Measurements from ENCODE around the gene ASB16. TPM values are rescaled to one million over a fixed set of nuclear protein-coding genes. Genes with fewer than 3 reads are reported as not detected.

The ASB16 gene
- total and polyA plus RNA-seq, 4 donors = 0.02 to 0.37 (median 0.08) TPM; not detected in 1

GRCh38 chr17:44191941-44192496 is 21.5 kb downstream of the ASB16 start:
- Histone ChIP-seq H3K27me3 (ENCODE audit: control insufficient read depth in 4 of 4, insufficient read depth in 4 of 4, low read length in 3 of 4) (no peaks in the 10 kb centered on the region), H3K9me3 (ENCODE audit: control insufficient read depth in 4 of 4, low read length in 3 of 4) (no peaks in the 10 kb centered on the region), H3K36me3 (ENCODE audit: control insufficient read depth in 4 of 4, insufficient read depth in 3 of 4, low read depth in 1 of 4, low read length in 3 of 4) (peaks cover 9 to 46% (median 32%) of the 10 kb centered on the region in 4 donors), H3K9ac (ENCODE audit: low read depth in 1 of 2, low read length in 2 of 2) (no peak overlapping the region), H3K27ac (ENCODE audit: low read depth in 1 of 2, low read length in 2 of 2) (no peak overlapping the region), H3K4me3 (ENCODE audit: low read depth in 1 of 3, low read length in 3 of 3) (no peak overlapping the region), H3K4me1 (ENCODE audit: control insufficient read depth in 4 of 4, insufficient read depth in 4 of 4, low read length in 3 of 4) (peaks cover 0 to 15% (median 11%) of the 10 kb centered on the region in 4 donors)
- TF ChIP-seq NR2F2 (IDR thresholded peaks at IDR 0.05) = no peak
- TF ChIP-seq TAF1 (conservative IDR thresholded peaks at IDR 0.05) = no peak
- no peak for TF ChIP-seq SP1 (IDR thresholded peaks at IDR 0.05)
- TF ChIP-seq YY1 (IDR thresholded peaks at IDR 0.05) = no peak
- TF ChIP-seq FOXA2 (IDR thresholded peaks at IDR 0.05) = no peak
- no peak for TF ChIP-seq CTCF (IDR thresholded peaks at IDR 0.05; ENCODE audit: low read depth, low read length, missing input control)
- TF ChIP-seq REST (IDR thresholded peaks at IDR 0.05) = no peak
- TF ChIP-seq ZBTB33 (IDR thresholded peaks at IDR 0.05) = no peak
- 85% methylated on average over 7 of the region's 7 CpGs for WGBS
- no peak for DNase-seq (ENCODE audit: low spot score)

- no peak for TF ChIP-seq RAD21 (IDR thresholded peaks at IDR 0.05)
- no peak for TF ChIP-seq HNF4A (conservative IDR thresholded peaks at IDR 0.05)
- TF ChIP-seq REST (IDR thresholded peaks at IDR 0.05) = no peak
- no peak for TF ChIP-seq HNF4G (IDR thresholded peaks at IDR 0.05)
- no peak for TF ChIP-seq FOXA1 (IDR thresholded peaks at IDR 0.05)
- TF ChIP-seq NR2F2 (IDR thresholded peaks at IDR 0.05) = no peak
- H3K27me3 ChIP-seq (ENCODE audit: control insufficient read depth in 4 of 4, insufficient read depth in 4 of 4, low read length in 3 of 4) = no peaks in the 10 kb centered on the region
- H3K9me3 ChIP-seq (ENCODE audit: control insufficient read depth in 4 of 4, low read length in 3 of 4) = no peaks in the 10 kb centered on the region
- no peak overlapping the region for H3K9ac ChIP-seq (ENCODE audit: low read depth in 1 of 2, low read length in 2 of 2)
- no peak overlapping the region for H3K27ac ChIP-seq (ENCODE audit: low read depth in 1 of 2, low read length in 2 of 2)
- DNase-seq (ENCODE audit: low spot score) = no peak
- no peak overlapping the region for H3K4me3 ChIP-seq (ENCODE audit: low read depth in 1 of 3, low read length in 3 of 3)
- H3K4me1 ChIP-seq (ENCODE audit: control insufficient read depth in 4 of 4, insufficient read depth in 4 of 4, low read length in 3 of 4) = peaks cover 0 to 9% (median 6%) of the 10 kb centered on the region in 4 donors
- WGBS = 95% methylated on average over 5 of the region's 5 CpGs
- H3K36me3 ChIP-seq (ENCODE audit: control insufficient read depth in 4 of 4, insufficient read depth in 3 of 4, low read depth in 1 of 4, low read length in 3 of 4) = peaks cover 9 to 49% (median 34%) of the 10 kb centered on the region in 4 donors
These were observed 22.2 kb downstream of the ASB16 start for GRCh38 chr17:44192750-44193149.

All from liver (tissue), 9 donors.